GM23248 (cell line): ENCODE results near the gene ITIH4. TPM values are rescaled to one million over a fixed set of nuclear protein-coding genes. Genes with fewer than 3 reads are reported as not detected.

Source experiments
- DNase-seq: peaks from one replicate; pipeline ENCODE4 v3.0.0-alpha.2; 2015
- H2AFZ ChIP-seq: fragments of 200-600 bp; sonication (generic); 2 replicates; pipeline ENCODE4 v1.6.1; 2016; ENCODE audit warnings: antibody characterized with exemption
- H3F3A ChIP-seq: fragments of 200-600 bp; sonication (generic); 2 replicates; pipeline ENCODE4 v1.6.1; 2016; ENCODE audit warnings: mild to moderate bottlenecking, antibody characterized with exemption, mixed run types; ENCODE audit not compliant: insufficient read depth
- H3K27ac ChIP-seq: fragments of 200-600 bp; sonication (generic); 2 replicates; pipeline ENCODE4 v1.5.1; 2016; ENCODE audit warnings: mild to moderate bottlenecking
- H3K27me3 ChIP-seq: fragments of 200-600 bp; sonication (generic); replicated peaks from 2 replicates; pipeline ENCODE4 v1.6.1; 2016; ENCODE audit warnings: mild to moderate bottlenecking; ENCODE audit not compliant: insufficient read depth
- H3K36me3 ChIP-seq: fragments of 200-600 bp; sonication (generic); 2 replicates; pipeline ENCODE4 v1.6.1; 2016; ENCODE audit warnings: low read depth, mild to moderate bottlenecking
- H3K4me1 ChIP-seq: fragments of 200-600 bp; sonication (generic); 2 replicates; pipeline ENCODE4 v1.6.1; 2016; ENCODE audit warnings: mild to moderate bottlenecking; ENCODE audit not compliant: insufficient read depth
- H3K4me2 ChIP-seq: fragments of 200-600 bp; sonication (generic); one replicate; pipeline ENCODE4 v1.6.1; 2016; ENCODE audit warnings: mild to moderate bottlenecking; ENCODE audit not compliant: unreplicated experiment
- H3K4me3 ChIP-seq: fragments of 200-600 bp; sonication (generic); 2 replicates; pipeline ENCODE4 v1.5.1; 2016; ENCODE audit warnings: mild to moderate bottlenecking
- H3K79me2 ChIP-seq: fragments of 200-600 bp; sonication (generic); 2 replicates; pipeline ENCODE4 v1.6.1; 2016; ENCODE audit warnings: mild to moderate bottlenecking; ENCODE audit not compliant: insufficient read depth
- H3K9ac ChIP-seq: fragments of 200-600 bp; sonication (generic); 2 replicates; pipeline ENCODE4 v1.6.1; 2016; ENCODE audit warnings: mild to moderate bottlenecking
- H3K9me2 ChIP-seq: fragments of 200-600 bp; sonication (generic); 2 replicates; pipeline ENCODE4 v1.6.1; 2016; ENCODE audit warnings: mixed run types, mild to moderate bottlenecking, moderate library complexity; ENCODE audit not compliant: insufficient read depth
- H3K9me3 ChIP-seq: fragments of 200-600 bp; sonication (generic); one replicate; pipeline ENCODE4 v1.6.1; 2017; ENCODE audit warnings: low read depth
- H4K20me1 ChIP-seq: fragments of 200-600 bp; sonication (generic); 2 replicates; pipeline ENCODE4 v1.6.0; 2016; ENCODE audit not compliant: insufficient read depth
- EZH2 ChIP-seq: fragments of 200-600 bp; sonication (generic); IDR thresholded peaks from 2 replicates; pipeline ENCODE4 v1.6.1; 2018; ENCODE audit warnings: antibody characterized with exemption, mild to moderate bottlenecking; ENCODE audit not compliant: insufficient read depth, poor library complexity, severe bottlenecking
- EZH2phosphoT487 ChIP-seq: fragments of 200-600 bp; sonication (generic); IDR thresholded peaks from 2 replicates; pipeline ENCODE4 v1.6.1; 2018; ENCODE audit warnings: antibody characterized with exemption, moderate library complexity, mild to moderate bottlenecking, low read depth; ENCODE audit not compliant: insufficient read depth
- WGBS, 2 experiments: methylation state at CpG; one replicate each; pipeline ENCODE4 v1.1.6; 2015 to 2017; ENCODE audit warnings: low lambda C conversion rate in 2 of 2, low coverage in 1 of 2; ENCODE audit errors: missing lambda C conversion rate in 2 of 2; 5-methylcytosine and 5-hydroxymethylcytosine counted together
- in situ Hi-C: fragments of 300-500 bp; cut with MboI; formaldehyde crosslinking; loops from 2 replicates; pipeline ENCODE4 v1.15.0; 2020
- polyA plus RNA-seq: library from polyadenylated mRNA; unstranded; fragments of >200 nt; fragmentation: Nextera tagmentation; extraction: Ambion mirVana; gene quantifications from 2 replicates; pipeline ENCODE4 v1.2.1, GENCODE V29; 2016
- total RNA-seq: library from RNA; depleted of rRNA; stranded (reverse); fragments of >200 nt; shearing (Covaris generic); gene quantifications from 2 replicates; pipeline ENCODE4 v1.2.3, GENCODE V29; 2014

Gene ITIH4
- total and polyA plus RNA-seq, 2 experiments from 2014 or later: 0.11 TPM; not detected in 1

GRCh38 chr3:52836471-52836845, 6.0 kb upstream of the ITIH4 start:
- Histone ChIP-seq H3K4me2 (no peak overlapping the region), H3K4me3 (no peak overlapping the region), H3K27me3 (no peaks in the 10 kb centered on the region), H3K36me3 (no peaks in the 10 kb centered on the region), H4K20me1 (no peaks in the 10 kb centered on the region), H2AFZ (no peak overlapping the region), H3K9me3 (no peaks in the 10 kb centered on the region), H3K9ac (no peak overlapping the region), H3F3A (no peaks in the 10 kb centered on the region), H3K4me1 (peaks cover 3% of the 10 kb centered on the region), H3K9me2 (no peaks in the 10 kb centered on the region), H3K79me2 (no peaks in the 10 kb centered on the region), H3K27ac (no peak overlapping the region)
- WGBS, 2 experiments: 83 to 85% methylated on average over 5 of the region's 5 CpGs
- in situ Hi-C loops: no loop called here
- TF ChIP-seq EZH2: no peak
- no peak for TF ChIP-seq EZH2phosphoT487
- DNase-seq: no peak

- no peaks in the 10 kb centered on the region for H3K9me2 ChIP-seq
- H3K36me3 ChIP-seq: no peaks in the 10 kb centered on the region
- no peak overlapping the region for H3K27ac ChIP-seq
- H3K79me2 ChIP-seq: no peaks in the 10 kb centered on the region
- no peak overlapping the region for H3K4me3 ChIP-seq
- no peaks in the 10 kb centered on the region for H3K9me3 ChIP-seq
- TF ChIP-seq EZH2phosphoT487: no peak
- no peak for TF ChIP-seq EZH2
- H3K4me1 ChIP-seq: peaks cover 8% of the 10 kb centered on the region
- H3K9ac ChIP-seq: no peak overlapping the region
- no peaks in the 10 kb centered on the region for H4K20me1 ChIP-seq
- H3F3A ChIP-seq: no peaks in the 10 kb centered on the region
- H2AFZ ChIP-seq: no peak overlapping the region
- in situ Hi-C loops: no loop called here
- no peak for DNase-seq
- no peaks in the 10 kb centered on the region for H3K27me3 ChIP-seq
- no peak overlapping the region for H3K4me2 ChIP-seq
- 82 to 88% methylated on average over 8 of the region's 8 CpGs for WGBS, 2 experiments
Measured at GRCh38 chr3:52835766-52836470, 5.4 kb upstream of the ITIH4 start.

GRCh38 chr3:52834871-52835501, 4.5 kb upstream of the ITIH4 start, which contains the start of gene MUSTN1:
Gene MUSTN1, minus strand, starts transcription at chr3:52835019. Its CDS starts 71 bp downstream, at chr3:52834948.
- Histone ChIP-seq H3K27ac (no peak within 1 kb of the TSS), H3K9ac (no peak within 1 kb of the TSS), H3K9me3 (no peaks in the 10 kb centered on the region), H3K4me2 (no peak within 1 kb of the TSS), H3K4me3 (no peak within 1 kb of the TSS), H2AFZ (no peak within 1 kb of the TSS), H3K9me2 (no peaks in the 10 kb centered on the region), H3K4me1 (peaks cover 8% of the 10 kb centered on the region), H3K79me2 (no peaks in the 10 kb centered on the region), H3K36me3 (no peaks in the 10 kb centered on the region), H4K20me1 (no peaks in the 10 kb centered on the region), H3F3A (no peaks in the 10 kb centered on the region), H3K27me3 (no peaks in the 10 kb centered on the region)
- DNase-seq: no peak
- in situ Hi-C loops: no loop called here
- TF ChIP-seq EZH2 (no peak), EZH2phosphoT487 (no peak)
- WGBS, 2 experiments: 68 to 70% methylated on average over 11 of the region's 11 CpGs

GRCh38 chr3:52833202-52833601, 2.7 kb upstream of the ITIH4 start:
- Histone ChIP-seq H3K79me2 (no peaks in the 10 kb centered on the region), H2AFZ (no peak overlapping the region), H3K27ac (no peak overlapping the region), H3F3A (no peaks in the 10 kb centered on the region), H3K4me2 (no peak overlapping the region), H3K36me3 (no peaks in the 10 kb centered on the region), H3K9ac (no peak overlapping the region), H3K9me3 (no peaks in the 10 kb centered on the region), H3K4me1 (peaks cover 8% of the 10 kb centered on the region), H3K27me3 (no peaks in the 10 kb centered on the region), H3K9me2 (no peaks in the 10 kb centered on the region), H3K4me3 (no peak overlapping the region), H4K20me1 (no peaks in the 10 kb centered on the region)
- 91 to 97% methylated on average over 12 to 14 of the region's 14 CpGs for WGBS, 2 experiments
- no peak for TF ChIP-seq EZH2phosphoT487
- in situ Hi-C loops: no loop called here
- no peak for DNase-seq
